Adipose tissue (tissue), 3 donors: ENCODE results near the gene C1GALT1C1L. TPM values are rescaled to one million over a fixed set of nuclear protein-coding genes. Genes with fewer than 3 reads are reported as not detected.
"Not testable (repeated sequence)": the region's sequence is repeated elsewhere in the genome, so short reads cannot be mapped to it uniquely, and the experiment has no call there.

ENCODE experiments used
- H3K27ac ChIP-seq: one replicate; pipeline ENCODE4 v1.5.1; 2013; ENCODE audit warnings: low read depth, low read length
- WGBS, 3 donors: extraction: QIAGEN DNeasy Blood & Tissue Kit; methylation state at CpG; one replicate each; pipeline ENCODE4 v1.1.7; 2013; 5-methylcytosine and 5-hydroxymethylcytosine counted together
- polyA plus RNA-seq, 3 donors: library from polyadenylated mRNA; stranded (reverse); fragments of 200-250 nt; gene quantifications; one replicate each; pipeline ENCODE4 v1.2.3, GENCODE V29; 2013
- donor health status: healthy with polysubstance abuse.
- donor health status: Bipolar disorder and iron deficiency.
- donor health status: healthy.

C1GALT1C1L gene
- polyA plus RNA-seq, 3 donors = 0.85 to 2.5 (median 1.0) TPM

DNA sequence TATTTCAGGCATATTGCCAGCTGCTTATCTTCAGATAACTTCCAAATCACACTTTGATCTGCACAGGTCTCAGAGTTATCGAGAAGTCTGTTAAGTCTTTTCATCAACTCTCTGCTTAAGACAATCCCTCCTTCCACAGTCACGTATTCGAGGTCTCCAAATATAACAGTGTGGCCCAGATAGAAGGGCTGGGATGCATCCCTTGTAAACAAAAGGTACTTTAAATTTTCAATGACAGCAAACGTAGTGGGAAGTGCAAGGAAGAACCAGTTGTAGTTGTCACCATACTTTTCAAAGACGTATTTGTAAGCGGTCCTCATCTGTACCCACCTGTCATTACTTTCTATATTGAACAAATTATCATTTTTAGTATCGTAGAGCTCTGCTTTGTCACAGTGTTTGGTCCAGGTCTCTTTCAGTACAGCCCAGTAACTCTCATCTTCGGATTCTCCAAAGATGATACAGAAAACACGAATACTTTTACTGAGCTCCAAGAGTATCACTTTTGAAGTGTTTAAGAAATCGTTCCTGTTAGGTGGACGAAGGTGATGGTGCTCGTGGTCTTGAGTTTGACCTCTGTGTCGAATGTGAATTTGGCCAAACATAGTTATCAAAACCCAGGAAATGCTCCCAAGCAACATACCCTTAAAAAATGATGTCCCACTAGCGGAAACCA, 445 bp downstream of the C1GALT1C1L start:
- 46 to 64% (median 55%) methylated on average over 14 of the region's 14 CpGs for WGBS, 3 donors
- H3K27ac ChIP-seq = no peak overlapping the region

DNA sequence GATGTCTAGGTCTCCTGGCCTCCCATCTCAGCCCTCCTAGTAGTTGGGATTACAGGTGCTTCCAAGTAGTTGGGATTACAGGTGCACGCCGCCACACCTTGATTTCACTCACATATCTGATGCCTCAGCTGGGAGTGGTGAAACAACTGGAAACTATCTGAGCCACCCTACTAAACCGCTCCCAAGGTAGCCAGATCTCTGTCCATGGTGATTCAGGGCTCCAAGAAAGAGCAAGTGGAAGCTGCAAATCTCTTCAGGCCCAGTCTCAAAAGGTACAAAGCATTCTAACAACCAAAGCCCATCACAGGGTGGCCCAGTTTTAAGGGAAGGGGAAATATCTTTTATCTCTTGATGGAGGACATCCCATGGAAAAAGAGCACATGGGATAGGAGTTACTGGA, 19.0 kb downstream of the C1GALT1C1L start:
- H3K27ac ChIP-seq = no peak overlapping the region
- WGBS, 3 donors = 91 to 95% (median 95%) methylated on average over 3 of the region's 3 CpGs

DNA sequence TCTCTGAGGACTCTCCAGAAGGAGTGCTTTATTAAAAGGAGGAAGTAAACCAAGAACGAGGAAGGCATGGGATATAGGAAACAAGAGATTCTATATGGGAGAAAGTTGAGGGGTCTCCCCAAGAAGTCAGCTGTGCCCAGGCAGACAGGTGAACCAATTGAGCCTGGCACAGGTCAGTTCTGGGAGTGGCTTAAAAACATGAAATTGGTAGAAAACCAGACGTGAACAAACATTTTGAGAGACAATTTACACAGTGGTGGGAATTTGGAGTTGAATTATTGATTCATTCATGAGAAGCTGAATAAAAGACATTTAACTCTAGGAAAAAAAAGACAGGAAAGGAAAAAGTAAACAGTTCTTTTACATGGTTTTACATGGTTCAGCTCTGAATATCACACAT, 22.7 kb downstream of the C1GALT1C1L start:
- 43 to 74% (median 73%) methylated on average over 2 of the region's 2 CpGs for WGBS, 3 donors
- H3K27ac ChIP-seq = no peak overlapping the region

DNA sequence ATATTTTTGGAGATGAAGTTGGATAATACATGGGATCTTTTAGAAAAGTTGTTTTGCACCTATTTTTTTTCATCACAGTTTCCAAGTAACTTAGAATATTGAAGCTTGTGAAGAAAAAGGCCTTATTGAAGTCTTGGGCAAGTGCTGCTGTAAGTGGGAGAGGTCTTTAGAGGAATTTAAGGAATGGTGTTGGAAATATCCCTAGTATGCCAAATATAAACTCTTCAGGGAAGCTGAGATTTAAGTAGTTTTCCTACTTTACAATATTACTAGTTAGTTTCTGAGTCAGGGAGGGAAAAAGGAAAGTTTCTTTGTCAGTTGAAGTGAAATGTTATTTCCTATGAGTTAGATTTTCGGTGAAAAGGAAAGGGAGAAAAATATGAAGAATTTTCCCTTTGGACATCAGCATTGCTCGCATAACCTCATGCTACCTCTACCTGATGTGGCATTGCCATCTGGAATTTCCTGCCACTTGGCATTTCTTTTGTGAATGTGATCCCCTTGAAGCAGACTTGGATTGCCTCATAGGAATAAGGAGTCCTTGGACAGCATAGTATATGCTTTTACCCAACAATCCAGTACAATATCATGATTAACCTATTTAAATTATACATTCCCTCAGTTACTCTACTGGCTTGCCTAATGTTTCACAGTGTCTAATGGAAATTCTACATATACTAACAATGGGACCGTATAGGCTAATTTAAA, 27.1 kb downstream of the C1GALT1C1L start:
- no peak overlapping the region for H3K27ac ChIP-seq
- 72 to 83% (median 79%) methylated on average over 3 of the region's 3 CpGs for WGBS, 3 donors

DNA sequence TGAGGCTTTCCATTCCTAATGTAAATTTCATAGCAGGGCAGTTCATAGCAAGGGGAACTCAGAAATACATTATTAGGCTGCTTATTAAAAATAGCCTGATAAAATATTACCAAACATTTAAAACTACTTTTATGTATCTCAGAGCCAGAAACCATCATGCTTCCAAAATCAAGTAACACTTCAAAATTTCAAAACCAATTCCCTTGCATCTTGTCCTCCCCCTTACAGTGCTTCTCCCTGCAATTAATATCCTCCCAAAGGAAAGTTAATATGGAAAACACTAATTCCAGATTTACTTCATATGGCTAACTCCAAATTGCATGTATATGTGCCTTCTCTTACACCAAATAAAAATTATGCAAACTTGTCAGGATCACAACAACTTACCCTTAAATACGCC, 32.5 kb downstream of the C1GALT1C1L start:
- 95 to 98% (median 96%) methylated on average over 1 of the region's 1 CpG for WGBS, 3 donors
- H3K27ac ChIP-seq = no peak overlapping the region

DNA sequence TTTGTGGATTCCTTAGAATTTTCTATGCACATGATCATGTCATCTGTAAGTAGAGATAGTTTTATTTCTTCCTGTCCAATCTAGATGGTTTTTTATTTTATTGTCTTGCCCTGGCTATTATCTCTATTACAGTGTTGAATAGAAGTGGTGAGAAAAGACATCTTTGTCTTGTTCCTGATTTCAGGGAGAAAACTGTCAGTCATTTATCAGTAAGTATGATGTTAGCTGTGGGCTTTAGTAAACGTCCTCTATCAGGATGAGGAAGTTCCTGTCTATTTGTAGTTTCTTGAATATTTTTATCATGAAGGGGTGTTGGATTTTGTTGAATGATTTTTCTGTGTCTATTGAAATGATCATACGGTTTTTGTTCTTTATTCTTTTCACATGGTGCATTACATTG, 33.9 kb downstream of the C1GALT1C1L start:
- WGBS, 3 donors = 50 to 52% (median 52%) methylated on average over 2 of the region's 2 CpGs
- no peak overlapping the region for H3K27ac ChIP-seq

DNA sequence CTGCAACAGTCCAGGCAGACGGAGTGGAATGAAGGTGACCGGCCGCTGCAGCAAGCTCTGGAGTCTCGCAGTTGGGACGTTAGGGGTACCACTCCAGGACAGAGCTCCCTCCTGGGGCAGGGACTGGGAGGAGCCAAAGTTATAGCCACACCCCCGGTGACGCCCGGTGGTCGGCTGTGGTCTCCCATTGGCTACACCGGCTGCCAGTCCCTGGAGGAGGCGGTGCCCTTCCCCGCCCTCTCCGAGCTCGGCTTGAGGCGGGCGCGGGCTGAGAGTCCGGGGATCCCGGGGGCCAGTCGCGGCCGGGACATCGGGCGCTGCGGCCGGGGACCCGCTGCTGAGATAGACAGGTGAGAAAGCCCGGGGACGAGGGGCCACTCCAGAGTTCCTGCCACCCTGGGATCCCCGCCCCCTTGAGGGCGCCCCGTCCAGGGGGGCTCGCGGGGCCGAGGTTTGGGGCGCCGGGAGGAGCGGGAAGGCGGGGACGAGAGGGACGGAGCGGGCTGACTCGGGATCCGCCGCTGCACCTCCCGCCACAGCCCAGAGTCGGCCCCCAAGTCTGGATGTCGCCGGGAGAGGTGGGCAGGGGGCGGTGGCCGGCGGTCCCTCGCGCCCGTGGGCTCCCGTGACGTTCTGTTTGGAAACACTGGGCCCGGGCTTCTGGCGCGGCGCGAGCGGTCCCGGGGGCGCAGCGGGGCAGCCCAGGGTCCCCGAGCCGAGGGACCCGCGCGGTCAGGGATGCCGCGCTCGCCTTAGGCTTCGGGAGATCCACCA, 39.0 kb downstream of the C1GALT1C1L start, which contains the start of gene PLEKHH2:
Gene PLEKHH2, plus strand, starts transcription at position 231 of the 774 bp plus-strand sequence. CDS start 7,414 bp downstream, outside the sequence.
- 1% methylated on average over 65 to 75 of the region's 75 CpGs for WGBS, 3 donors
- H3K27ac ChIP-seq = no peak within 1 kb of the TSS

DNA sequence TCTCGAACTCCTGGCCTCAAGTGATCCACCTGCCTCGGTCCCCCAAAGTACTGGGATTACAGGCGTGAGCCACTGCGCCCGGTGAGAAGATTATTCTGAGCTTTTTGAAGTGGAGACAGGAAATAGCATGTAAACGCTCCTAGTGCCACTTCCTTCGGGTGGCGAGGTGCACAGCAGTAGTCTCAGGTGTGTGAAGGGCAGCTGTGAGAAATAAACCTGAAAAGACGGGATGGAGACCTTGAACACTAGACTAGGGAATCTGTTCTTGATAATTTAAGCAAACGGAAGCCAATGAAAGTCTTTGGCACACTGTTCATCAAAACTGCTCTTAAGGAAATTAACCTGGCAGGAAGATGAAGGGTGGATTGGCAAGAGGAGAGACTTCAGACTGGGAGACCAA, 39.6 kb downstream of the C1GALT1C1L start:
- H3K27ac ChIP-seq = no peak overlapping the region
- 20 to 30% (median 27%) methylated on average over 10 of the region's 10 CpGs for WGBS, 3 donors

DNA sequence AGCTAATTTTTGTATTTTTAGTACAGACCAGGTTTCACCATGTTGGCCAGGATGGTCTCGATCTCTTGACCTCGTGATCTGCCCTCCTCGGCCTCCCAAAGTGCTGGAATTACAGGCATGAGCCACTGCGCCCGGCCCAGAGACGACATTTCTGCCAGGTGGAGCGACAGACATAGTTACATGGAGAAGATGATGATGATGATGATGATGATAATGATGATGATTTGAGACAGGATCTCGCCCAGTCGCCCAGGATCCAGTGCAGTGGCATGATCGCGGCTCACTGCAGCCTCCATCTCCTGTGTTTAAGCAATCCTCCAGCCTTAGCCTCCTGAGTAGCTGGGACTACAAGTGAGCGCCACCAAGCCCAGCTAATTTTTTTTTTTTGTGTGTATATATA, 40.1 kb downstream of the C1GALT1C1L start:
- H3K27ac ChIP-seq = not testable (repeated sequence)
- WGBS, 3 donors = 94 to 97% (median 95%) methylated on average over 12 of the region's 12 CpGs

DNA sequence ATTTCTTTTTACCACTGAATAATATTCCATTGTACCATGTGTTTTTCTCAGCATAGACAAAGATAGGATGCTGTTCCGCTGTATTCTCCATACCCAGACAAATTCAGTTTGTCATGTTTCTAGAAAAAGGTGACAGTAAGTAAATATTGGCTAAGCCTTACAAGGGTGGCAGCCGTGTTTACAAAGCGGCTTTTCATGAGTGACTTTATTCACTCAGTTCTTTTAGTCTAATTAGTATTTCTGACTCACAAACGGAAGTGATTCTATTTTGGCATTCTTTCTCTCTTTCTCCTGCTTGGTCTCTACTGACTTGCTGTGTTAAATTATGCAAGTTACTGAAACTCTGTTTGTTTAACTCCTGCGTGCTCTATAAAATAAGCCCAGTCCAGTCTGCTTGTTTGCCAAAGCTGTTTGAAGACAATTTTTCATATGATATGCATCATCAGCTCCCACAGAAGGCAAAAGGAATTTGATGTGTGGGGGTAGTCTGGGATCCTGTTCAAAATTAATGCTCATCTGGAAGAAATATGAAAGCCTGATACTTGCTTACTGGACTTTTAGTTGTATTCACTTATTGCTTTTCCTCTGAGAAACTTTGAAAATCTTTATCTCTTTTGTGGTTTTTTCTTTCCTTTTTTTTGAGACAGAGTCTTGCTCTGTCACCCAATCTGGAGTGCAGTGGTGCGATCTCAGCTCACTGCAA, 41.5 kb downstream of the C1GALT1C1L start:
- WGBS, 3 donors = 15 to 53% (median 42%) methylated on average over 6 of the region's 6 CpGs
- H3K27ac ChIP-seq = no peak overlapping the region

DNA sequence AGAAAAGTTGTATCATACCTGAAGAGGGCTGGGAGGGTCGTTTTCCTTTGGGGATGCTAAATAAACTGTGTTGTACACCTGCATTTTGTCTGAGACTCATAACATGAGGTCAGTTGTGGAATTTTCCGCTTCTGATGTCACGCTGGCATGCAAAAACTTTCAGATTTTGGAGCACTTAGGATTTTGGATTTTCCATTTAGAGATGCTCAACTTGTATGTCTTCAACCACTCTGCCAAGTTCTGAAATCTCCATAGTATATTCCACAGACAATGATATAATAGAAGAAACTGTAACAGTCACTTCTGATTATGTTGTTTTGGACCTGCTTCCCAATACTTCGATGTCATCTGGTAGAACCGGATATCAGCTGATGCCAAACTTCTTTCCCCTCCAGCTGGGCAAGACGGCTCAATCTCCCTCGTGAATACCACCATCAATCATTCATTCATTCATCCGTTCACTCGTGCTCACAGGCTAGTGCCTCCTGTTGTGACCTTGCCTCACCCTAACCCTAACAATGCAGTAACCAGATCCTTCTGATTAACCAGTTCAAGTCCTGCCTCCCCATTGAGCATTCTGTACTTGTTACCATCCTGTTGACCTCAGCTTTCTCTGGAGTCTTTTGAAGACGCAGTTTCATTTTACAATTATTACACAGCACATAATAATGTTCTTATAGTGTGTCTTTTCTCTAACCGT, 44.5 kb downstream of the C1GALT1C1L start:
- 51 to 64% (median 63%) methylated on average over 11 of the region's 11 CpGs for WGBS, 3 donors
- H3K27ac ChIP-seq = no peak overlapping the region

Other genes starting within 250 kb of the C1GALT1C1L start
- gene THADA, start 80.4 kb downstream of the C1GALT1C1L start, polyA plus RNA-seq = 10 to 100 TPM in 1 of 3 donors, 1 to 10 TPM in 2; 8.6 to 15.5 (median 9.3) TPM
- 1 to 10 TPM; 1.0 to 5.4 (median 3.2) TPM for gene PLEKHH2, start 39.2 kb downstream of the C1GALT1C1L start, polyA plus RNA-seq
- gene DYNC2LI1, start 97.6 kb upstream of the C1GALT1C1L start, polyA plus RNA-seq = 10 to 100 TPM; 11.4 to 31.5 (median 12.3) TPM
- gene ABCG5, start 162.4 kb upstream of the C1GALT1C1L start, polyA plus RNA-seq = under 1 TPM in 2 of 3 donors, not detected in 1; 0.03 to 0.06 TPM
- under 1 TPM in 2 of 3 donors, not detected in 1; 0.07 to 0.12 TPM for gene ABCG8, start 162.5 kb upstream of the C1GALT1C1L start, polyA plus RNA-seq